Transverse colon (tissue), 4 donors: Measurements from ENCODE around the gene GMDS. TPM values are rescaled to one million over a fixed set of nuclear protein-coding genes. Genes with fewer than 3 reads are reported as not detected.

ENCODE experiments used
- DNase-seq: peaks from one replicate; pipeline ENCODE4 v3.0.0-alpha.2; 2019
- H3K27ac ChIP-seq, 4 donors: fragments of 200-600 bp; sonication (generic); 2 replicates each; pipeline ENCODE4 v1.5.1; 2016 to 2018; ENCODE audit warnings: inconsistent platforms in 4 of 4
- H3K27me3 ChIP-seq: fragments of 200-600 bp; sonication (generic); 2 replicates; pipeline ENCODE4 v1.5.1; 2017; ENCODE audit warnings: inconsistent platforms
- H3K36me3 ChIP-seq, 4 donors: fragments of 200-600 bp; sonication (generic); 2 replicates each; pipeline ENCODE4 v1.5.1; 2017 to 2019; ENCODE audit warnings: inconsistent platforms in 4 of 4
- H3K4me1 ChIP-seq, 4 donors: fragments of 200-600 bp; sonication (generic); 2 replicates each; pipeline ENCODE4 v1.5.1; 2017 to 2020; ENCODE audit warnings: inconsistent platforms in 4 of 4
- H3K4me3 ChIP-seq, 4 donors: fragments of 200-600 bp; sonication (generic); 1 replicate in 1 of 4; 2 replicates in 3 of 4; pipeline versions ENCODE4 v1.5.1 to v1.6.1; 2017 to 2019; ENCODE audit warnings: inconsistent platforms in 4 of 4
- H3K9me3 ChIP-seq, 2 donors: fragments of 200-600 bp; sonication (generic); 2 replicates each; pipeline ENCODE4 v1.5.1; 2017 to 2019; ENCODE audit warnings: inconsistent platforms in 2 of 2
- EP300 ChIP-seq: sonication (generic); formaldehyde crosslinking; IDR thresholded peaks from one replicate; pipeline ENCODE4 v1.6.1; 2017; ENCODE audit warnings: antibody characterized with exemption, low read depth
- POLR2A ChIP-seq: fragments of 450-650 bp; IDR thresholded peaks from one replicate; pipeline ENCODE4 v1.6.1; 2016; ENCODE audit warnings: antibody characterized with exemption, mild to moderate bottlenecking, moderate library complexity
- POLR2AphosphoS5 ChIP-seq, 3 donors: sonication (generic); formaldehyde crosslinking; IDR thresholded peaks; one replicate each; pipeline ENCODE4 v1.6.1; 2016; ENCODE audit warnings: antibody characterized with exemption in 3 of 3
- WGBS, 2 donors: methylation state at CpG; one replicate each; pipeline ENCODE4 v1.1.5; 2018; ENCODE audit warnings: low coverage in 1 of 2; 5-methylcytosine and 5-hydroxymethylcytosine counted together
- in situ Hi-C, 4 donors: fragments of 200-750 bp; cut with MboI; loops; one replicate each; pipeline versions ENCODE4 v1.15.0 to v1.15.1; 2017; ENCODE audit warnings: low sequenced_read_pairs in 3 of 4, low pct_ligation_motif_present in 1 of 4, low pct_unique_long_range_greater_than_20kb in 1 of 4
- intact Hi-C: fragments of 100-400 bp; cut with DNase I; formaldehyde crosslinking; loops from one replicate; pipeline ENCODE4 v1.15.1; 2023; ENCODE audit warnings: low total_unique reads
- total RNA-seq, 4 donors: library from RNA; depleted of rRNA; stranded (reverse); fragments of >200 nt; gene quantifications; one replicate each; pipeline ENCODE4 v1.1.0, GENCODE V29; 2016
- TF ChIP-seq, protein P1 (sequence below), 5 experiments: fragments of 200-600 bp in 3 of 5; fragments of 450-650 bp in 2 of 5; sonication (generic) in 3 of 5; IDR thresholded peaks; 1 replicate in 2 of 5; 2 replicates in 3 of 5; pipeline ENCODE4 v1.5.1; 2016 to 2017; ENCODE audit warnings: antibody characterized with exemption in 5 of 5, inconsistent platforms in 3 of 5, mild to moderate bottlenecking in 2 of 5, moderate library complexity in 1 of 5

Gene GMDS
- total RNA-seq, 4 donors from 2014 or later, result 66.2 to 546 (median 102) TPM

DNA sequence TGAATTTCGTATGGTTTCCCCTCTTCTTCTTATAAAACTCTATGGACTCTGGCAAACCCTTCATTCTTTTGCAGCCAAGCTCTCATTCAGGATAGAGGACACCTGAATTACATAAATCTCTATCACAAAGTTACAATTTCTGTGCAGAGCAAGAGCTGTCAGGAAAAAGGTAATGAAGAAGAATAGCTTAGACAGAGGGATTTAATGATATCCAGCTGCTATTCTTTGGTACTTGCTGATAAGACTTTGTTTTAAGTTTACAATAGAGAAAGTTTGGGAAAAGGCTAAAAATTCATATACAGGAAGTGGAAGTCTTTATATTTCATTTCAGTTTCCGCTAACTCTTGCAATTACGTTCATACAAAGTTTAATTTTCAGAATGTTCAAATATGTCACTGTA lies 408.7 kb downstream of the GMDS start:
- no peaks in the 10 kb centered on the region for H3K9me3 ChIP-seq
- intact Hi-C loops (no loop called here), in situ Hi-C loops (no loop called here)
- H3K36me3 ChIP-seq, result no peaks in the 10 kb centered on the region
- DNase-seq, result no peak
- H3K27me3 ChIP-seq, result no peaks in the 10 kb centered on the region
- H3K4me1 ChIP-seq, result peaks cover 0 to 17% (median 10%) of the 10 kb centered on the region in 4 donors
- no peak overlapping the region for H3K4me3 ChIP-seq
- no peak overlapping the region for H3K27ac ChIP-seq
- TF ChIP-seq POLR2AphosphoS5 (IDR thresholded peaks at IDR 0.05) (no peak), POLR2A (no peak), EP300 (no peak)
- TF ChIP-seq, protein P1, sequence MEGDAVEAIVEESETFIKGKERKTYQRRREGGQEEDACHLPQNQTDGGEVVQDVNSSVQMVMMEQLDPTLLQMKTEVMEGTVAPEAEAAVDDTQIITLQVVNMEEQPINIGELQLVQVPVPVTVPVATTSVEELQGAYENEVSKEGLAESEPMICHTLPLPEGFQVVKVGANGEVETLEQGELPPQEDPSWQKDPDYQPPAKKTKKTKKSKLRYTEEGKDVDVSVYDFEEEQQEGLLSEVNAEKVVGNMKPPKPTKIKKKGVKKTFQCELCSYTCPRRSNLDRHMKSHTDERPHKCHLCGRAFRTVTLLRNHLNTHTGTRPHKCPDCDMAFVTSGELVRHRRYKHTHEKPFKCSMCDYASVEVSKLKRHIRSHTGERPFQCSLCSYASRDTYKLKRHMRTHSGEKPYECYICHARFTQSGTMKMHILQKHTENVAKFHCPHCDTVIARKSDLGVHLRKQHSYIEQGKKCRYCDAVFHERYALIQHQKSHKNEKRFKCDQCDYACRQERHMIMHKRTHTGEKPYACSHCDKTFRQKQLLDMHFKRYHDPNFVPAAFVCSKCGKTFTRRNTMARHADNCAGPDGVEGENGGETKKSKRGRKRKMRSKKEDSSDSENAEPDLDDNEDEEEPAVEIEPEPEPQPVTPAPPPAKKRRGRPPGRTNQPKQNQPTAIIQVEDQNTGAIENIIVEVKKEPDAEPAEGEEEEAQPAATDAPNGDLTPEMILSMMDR (IDR thresholded peaks at IDR 0.05), result no peak
- WGBS, 2 donors, result 88 to 92% methylated on average over 3 of the region's 3 CpGs

- intact Hi-C loops, result no loop called here
- Histone ChIP-seq H3K9me3 (no peaks in the 10 kb centered on the region), H3K4me1 (peaks cover 0 to 17% (median 10%) of the 10 kb centered on the region in 4 donors), H3K27me3 (no peaks in the 10 kb centered on the region), H3K27ac (no peak overlapping the region), H3K4me3 (no peak overlapping the region), H3K36me3 (no peaks in the 10 kb centered on the region)
- TF ChIP-seq POLR2A, result no peak
- no peak for TF ChIP-seq POLR2AphosphoS5 (IDR thresholded peaks at IDR 0.05)
- TF ChIP-seq, protein P1 (IDR thresholded peaks at IDR 0.05), result no peak
- no peak for TF ChIP-seq EP300
- no peak for DNase-seq
- 68 to 72% methylated on average over 10 of the region's 10 CpGs for WGBS, 2 donors
- in situ Hi-C loops, result no loop called here
Measured at GRCh38 chr6:1834646-1835516, 410.5 kb downstream of the GMDS start.

DNA sequence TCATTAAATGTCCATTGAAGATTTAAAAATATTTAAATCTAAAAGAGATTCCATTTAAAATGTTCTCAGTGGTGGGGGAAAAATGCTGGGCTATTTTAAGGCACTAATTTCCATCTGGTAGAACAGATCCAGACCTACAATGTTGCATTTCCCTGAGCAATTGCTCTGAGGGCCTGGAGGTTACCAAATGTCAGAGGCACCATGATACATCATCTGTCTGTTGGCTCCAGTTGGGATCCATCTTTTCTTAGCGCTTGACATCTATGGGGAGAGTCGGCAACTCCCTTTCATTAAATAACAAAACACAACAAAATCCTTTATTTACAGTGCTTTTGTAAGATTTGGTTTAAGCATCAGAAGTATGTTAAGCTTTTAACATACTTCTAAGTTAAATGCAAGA lies 411.2 kb downstream of the GMDS start:
- peaks cover 0 to 17% (median 10%) of the 10 kb centered on the region in 4 donors for H3K4me1 ChIP-seq
- in situ Hi-C loops (no loop called here), intact Hi-C loops (no loop called here)
- no peaks in the 10 kb centered on the region for H3K36me3 ChIP-seq
- H3K27ac ChIP-seq, result no peak overlapping the region
- WGBS, 2 donors, result 91 to 100% methylated on average over 2 of the region's 2 CpGs
- TF ChIP-seq EP300, result no peak
- TF ChIP-seq POLR2A, result no peak
- TF ChIP-seq POLR2AphosphoS5 (IDR thresholded peaks at IDR 0.05), result no peak
- TF ChIP-seq, protein P1 (IDR thresholded peaks at IDR 0.05), result no peak
- DNase-seq, result no peak
- no peak overlapping the region for H3K4me3 ChIP-seq
- no peaks in the 10 kb centered on the region for H3K27me3 ChIP-seq
- H3K9me3 ChIP-seq, result no peaks in the 10 kb centered on the region

GRCh38 chr6:1832844-1833787 lies 412.3 kb downstream of the GMDS start:
- H3K27me3 ChIP-seq, result no peaks in the 10 kb centered on the region
- 29 to 49% methylated on average over 5 to 16 of the region's 16 CpGs for WGBS, 2 donors
- no peak overlapping the region for H3K4me3 ChIP-seq
- no peaks in the 10 kb centered on the region for H3K36me3 ChIP-seq
- in situ Hi-C loops (no loop called here), intact Hi-C loops (no loop called here)
- peak overlapping the region in 2 of 4 donors; percentile 29 to 34 for H3K27ac ChIP-seq
- peak; percentile 61 for DNase-seq
- TF ChIP-seq, protein P1 (IDR thresholded peaks at IDR 0.05), result no peak
- TF ChIP-seq POLR2A (no peak), POLR2AphosphoS5 (IDR thresholded peaks at IDR 0.05) (peak in 2 of 3 donors; percentile 10 to 20)
- peaks cover 0 to 17% (median 10%) of the 10 kb centered on the region in 4 donors for H3K4me1 ChIP-seq
- no peaks in the 10 kb centered on the region for H3K9me3 ChIP-seq
